ENCODE measurements around the gene SLC29A1.
A peak's percentile ranks its signal among the peaks of the same experiment; 100 is the strongest.
"Not testable (repeated sequence)": the region's sequence is repeated elsewhere in the genome, so short reads cannot be mapped to it uniquely, and the experiment has no call there.

Gene SLC29A1

GRCh38 chr6:44224029-44224964, 902 bp downstream of the SLC29A1 start:
- DNase-seq, result no peak

GRCh38 chr6:44224965-44225305, 1.5 kb downstream of the SLC29A1 start:
- no peak for DNase-seq

GRCh38 chr6:44225579-44226325, 2.4 kb downstream of the SLC29A1 start:
- no peak for DNase-seq

- no peak for DNase-seq
Observed at GRCh38 chr6:44226368-44227147, 3.2 kb downstream of the SLC29A1 start.

- DNase-seq, result no peak
Observed at GRCh38 chr6:44227148-44227793, 3.9 kb downstream of the SLC29A1 start.

GRCh38 chr6:44228031-44228430, 4.6 kb downstream of the SLC29A1 start:
- DNase-seq, result no peak

DNA sequence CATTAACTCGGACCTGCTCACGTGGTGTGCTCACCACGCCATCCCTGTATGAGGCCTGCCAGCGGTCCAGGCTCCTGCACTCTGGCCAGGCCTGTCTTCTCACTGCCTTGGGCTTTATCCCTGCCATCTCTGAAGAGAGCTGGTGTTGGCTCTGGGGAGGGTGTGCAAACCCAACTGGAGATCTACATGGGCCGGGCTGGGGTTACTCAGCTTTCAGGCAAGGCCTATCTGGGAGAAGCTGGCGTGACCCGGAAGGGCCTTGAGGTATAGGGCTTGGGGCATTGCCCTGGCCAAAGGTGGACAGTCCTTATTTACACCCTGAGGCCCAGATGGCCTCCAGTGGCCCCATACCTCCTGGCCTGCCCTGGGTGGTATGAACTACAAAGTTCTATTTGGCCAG, 5.0 kb downstream of the SLC29A1 start:
- no peak for DNase-seq

DNA sequence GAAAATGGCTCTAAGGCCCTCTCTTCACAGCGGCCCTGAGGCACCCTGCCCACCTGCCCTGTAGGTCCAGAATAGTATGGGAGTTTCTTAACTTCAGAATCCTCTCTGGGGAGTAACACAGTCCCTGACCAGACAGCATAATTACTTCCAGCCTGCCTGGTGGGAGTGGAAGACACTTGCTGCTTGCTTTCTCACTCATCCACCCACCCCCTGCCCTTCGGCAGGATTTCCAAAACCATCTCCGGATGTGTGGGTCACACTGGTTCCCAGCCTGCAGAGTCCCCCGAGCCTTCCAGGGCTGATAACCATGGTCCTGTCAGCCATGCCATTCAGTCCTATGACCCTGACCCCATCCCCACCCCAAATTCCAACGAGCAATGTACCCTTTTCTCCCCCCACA, 5.4 kb downstream of the SLC29A1 start:
- DNase-seq, result no peak

DNA sequence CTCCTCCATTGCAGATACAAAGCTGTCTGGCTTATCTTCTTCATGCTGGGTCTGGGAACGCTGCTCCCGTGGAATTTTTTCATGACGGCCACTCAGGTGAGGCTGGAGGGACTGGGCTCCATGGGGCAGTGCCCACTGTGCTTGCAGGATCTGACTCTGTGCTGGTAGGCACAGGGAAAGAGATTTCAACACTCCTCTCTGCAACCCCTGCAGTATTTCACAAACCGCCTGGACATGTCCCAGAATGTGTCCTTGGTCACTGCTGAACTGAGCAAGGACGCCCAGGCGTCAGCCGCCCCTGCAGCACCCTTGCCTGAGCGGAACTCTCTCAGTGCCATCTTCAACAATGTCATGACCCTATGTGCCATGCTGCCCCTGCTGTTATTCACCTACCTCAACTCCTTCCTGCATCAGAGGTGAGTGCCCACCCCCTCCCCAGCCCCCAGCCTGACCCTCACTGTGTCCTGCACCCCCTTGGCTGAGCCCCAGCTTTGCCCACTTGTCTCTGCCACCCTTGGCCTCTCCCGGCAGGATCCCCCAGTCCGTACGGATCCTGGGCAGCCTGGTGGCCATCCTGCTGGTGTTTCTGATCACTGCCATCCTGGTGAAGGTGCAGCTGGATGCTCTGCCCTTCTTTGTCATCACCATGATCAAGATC, 6.1 kb downstream of the SLC29A1 start:
- no peak for DNase-seq

GRCh38 chr6:44230034-44230675, 6.8 kb downstream of the SLC29A1 start:
- no peak for DNase-seq

GRCh38 chr6:44231426-44231825, 8.0 kb downstream of the SLC29A1 start:
- DNase-seq, result not testable (repeated sequence)

- no peak for DNase-seq
Observed at GRCh38 chr6:44232676-44233566, 9.5 kb downstream of the SLC29A1 start.

GRCh38 chr6:44233567-44234100, 10.2 kb downstream of the SLC29A1 start:
- DNase-seq, result no peak

- DNase-seq, result no peak
Observed at GRCh38 chr6:44234101-44235025, 11.0 kb downstream of the SLC29A1 start.

- DNase-seq, result no peak
Observed at GRCh38 chr6:44235269-44235668, 11.9 kb downstream of the SLC29A1 start.

DNA sequence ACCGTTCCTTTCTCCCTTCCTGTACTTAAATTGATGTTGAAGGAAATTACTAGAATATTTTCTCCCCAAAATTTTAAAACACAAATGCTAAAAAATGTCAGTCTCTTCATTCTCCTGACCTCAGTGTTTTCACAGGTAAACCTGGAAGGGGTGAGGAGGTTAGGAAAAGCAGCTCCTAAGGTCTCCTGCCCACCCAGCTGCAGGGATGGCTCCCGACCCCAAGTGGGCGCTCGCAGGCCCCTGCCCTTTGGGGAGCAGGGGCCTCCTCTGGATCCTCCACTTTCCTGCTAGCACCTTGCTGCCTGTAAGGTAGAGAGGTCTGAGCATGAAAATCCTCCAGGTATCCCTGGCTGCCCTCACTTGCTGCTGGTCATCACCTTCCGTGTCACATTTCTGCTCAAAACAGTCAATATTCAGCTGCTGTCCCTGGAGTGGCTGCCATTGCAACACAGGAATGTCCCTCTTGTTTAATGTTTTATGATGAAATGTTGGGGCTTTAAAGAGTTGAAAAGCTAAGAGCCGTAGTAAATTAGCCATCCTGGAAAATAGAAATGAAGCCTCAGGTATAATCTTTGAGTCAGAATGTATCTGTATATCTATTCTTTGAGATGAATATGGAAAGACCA, 12.6 kb downstream of the SLC29A1 start:
- DNase-seq, result no peak

- DNase-seq, result peak; percentile 39
Observed at GRCh38 chr6:44237021-44237812, 13.8 kb downstream of the SLC29A1 start.
